WI38 (cell line): ENCODE measurements around the gene MMAA.
"Not testable (repeated sequence)": the region's sequence is repeated elsewhere in the genome, so short reads cannot be mapped to it uniquely, and the experiment has no call there.

Experiments used
- H3K4me3 ChIP-seq: 2 replicates; pipeline ENCODE4 v1.5.1; 2011; ENCODE audit warnings: low read depth, mild to moderate bottlenecking, control low read depth, low read length
- CTCF ChIP-seq: IDR thresholded peaks from 2 replicates; pipeline ENCODE4 v1.5.1; 2012; ENCODE audit warnings: low read depth, mild to moderate bottlenecking, control low read depth, low read length

MMAA gene

GRCh38 chr4:145618932-145619638, at the start of gene MMAA:
MMAA (plus strand) TSS chr4:145619385; CDS start chr4:145639140, 19,755 bp downstream.
- peak; percentile 56 for TF ChIP-seq CTCF
- H3K4me3 ChIP-seq = peak within 1 kb of the TSS; percentile 90

GRCh38 chr4:145574546-145574945, 44.6 kb upstream of the MMAA start:
- not testable (repeated sequence) for H3K4me3 ChIP-seq

GRCh38 chr4:145580906-145581305, 38.3 kb upstream of the MMAA start:
- H3K4me3 ChIP-seq = no peak overlapping the region
- no peak for TF ChIP-seq CTCF

- no peak for TF ChIP-seq CTCF
- H3K4me3 ChIP-seq = no peak overlapping the region
Observed at GRCh38 chr4:145583191-145584055, 35.8 kb upstream of the MMAA start.

GRCh38 chr4:145587088-145587754, 32.0 kb upstream of the MMAA start:
- no peak for TF ChIP-seq CTCF
- no peak overlapping the region for H3K4me3 ChIP-seq

GRCh38 chr4:145589381-145589780, 29.8 kb upstream of the MMAA start:
- H3K4me3 ChIP-seq = not testable (repeated sequence)

- TF ChIP-seq CTCF = no peak
- H3K4me3 ChIP-seq = no peak overlapping the region
Observed at GRCh38 chr4:145589916-145590702, 29.1 kb upstream of the MMAA start.
